ENCODE results near the gene TSPAN1.

Gene TSPAN1, protein sequence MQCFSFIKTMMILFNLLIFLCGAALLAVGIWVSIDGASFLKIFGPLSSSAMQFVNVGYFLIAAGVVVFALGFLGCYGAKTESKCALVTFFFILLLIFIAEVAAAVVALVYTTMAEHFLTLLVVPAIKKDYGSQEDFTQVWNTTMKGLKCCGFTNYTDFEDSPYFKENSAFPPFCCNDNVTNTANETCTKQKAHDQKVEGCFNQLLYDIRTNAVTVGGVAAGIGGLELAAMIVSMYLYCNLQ

GRCh38 chr1:46174448-46175231 lies at the start of gene TSPAN1:
Gene TSPAN1 (plus strand): TSS chr1:46175087. CDS start chr1:46181108, 6,021 bp downstream.
- DNase-seq: no peak

DNA sequence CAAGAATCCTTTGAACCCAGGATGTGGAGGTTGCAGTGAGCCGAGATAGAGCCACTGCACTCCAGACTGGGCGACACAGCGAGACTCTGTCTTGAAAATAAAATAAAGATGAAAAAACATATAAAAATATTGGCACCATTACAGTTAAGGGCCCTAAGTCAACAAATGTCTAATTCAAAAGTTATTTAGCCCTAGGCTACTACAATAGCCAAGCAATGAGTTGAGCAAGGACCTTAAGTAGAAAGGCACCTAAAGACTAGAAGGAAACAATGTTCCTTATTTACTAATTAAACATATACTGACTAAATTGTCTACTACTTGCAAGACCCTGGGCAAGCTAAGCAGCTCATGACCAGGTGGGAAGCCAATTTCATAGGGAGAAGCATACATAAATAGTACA lies 46.5 kb upstream of the TSPAN1 start:
- no peak for DNase-seq

DNA sequence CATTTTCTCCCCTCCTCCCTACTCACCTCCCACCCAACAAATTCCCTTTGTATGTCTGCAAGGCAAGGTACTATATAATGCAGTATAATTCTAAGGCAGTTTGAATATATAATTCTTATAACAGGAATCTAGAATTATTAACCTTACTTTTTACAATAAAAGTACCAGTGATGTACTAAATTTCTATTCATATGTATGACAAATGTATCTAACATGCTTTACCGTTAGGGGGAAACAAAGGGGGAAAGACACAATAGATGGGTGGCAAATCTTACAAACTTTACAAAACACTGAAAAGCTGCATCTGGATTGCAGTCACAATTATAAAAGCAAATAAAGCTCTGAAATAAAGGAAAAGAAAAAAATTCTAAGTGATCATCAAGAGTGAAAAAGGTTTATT lies 44.8 kb upstream of the TSPAN1 start:
- no peak for DNase-seq

GRCh38 chr1:46130606-46131005 lies 44.3 kb upstream of the TSPAN1 start:
- DNase-seq: no peak

DNA sequence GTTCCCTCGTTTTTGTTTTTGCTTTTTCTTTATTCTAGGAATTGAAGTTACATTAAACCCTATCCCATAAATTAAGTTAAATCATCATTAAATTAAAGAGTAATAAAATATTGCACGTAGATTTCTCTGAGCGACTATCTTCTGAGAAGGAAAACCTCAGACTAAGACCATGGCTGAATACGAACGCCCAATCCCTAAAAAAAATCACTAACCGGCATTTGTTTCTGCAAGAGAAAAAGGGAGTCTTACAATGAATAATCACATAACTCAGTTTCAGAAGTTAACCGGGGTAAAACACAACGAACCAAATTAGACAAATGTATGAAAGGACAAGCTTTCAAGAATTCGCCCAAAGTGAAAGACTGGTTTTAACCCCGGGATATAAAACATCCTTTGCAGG lies 43.8 kb upstream of the TSPAN1 start:
- no peak for DNase-seq

GRCh38 chr1:46131712-46132528 lies 43.0 kb upstream of the TSPAN1 start:
- DNase-seq: no peak

DNA sequence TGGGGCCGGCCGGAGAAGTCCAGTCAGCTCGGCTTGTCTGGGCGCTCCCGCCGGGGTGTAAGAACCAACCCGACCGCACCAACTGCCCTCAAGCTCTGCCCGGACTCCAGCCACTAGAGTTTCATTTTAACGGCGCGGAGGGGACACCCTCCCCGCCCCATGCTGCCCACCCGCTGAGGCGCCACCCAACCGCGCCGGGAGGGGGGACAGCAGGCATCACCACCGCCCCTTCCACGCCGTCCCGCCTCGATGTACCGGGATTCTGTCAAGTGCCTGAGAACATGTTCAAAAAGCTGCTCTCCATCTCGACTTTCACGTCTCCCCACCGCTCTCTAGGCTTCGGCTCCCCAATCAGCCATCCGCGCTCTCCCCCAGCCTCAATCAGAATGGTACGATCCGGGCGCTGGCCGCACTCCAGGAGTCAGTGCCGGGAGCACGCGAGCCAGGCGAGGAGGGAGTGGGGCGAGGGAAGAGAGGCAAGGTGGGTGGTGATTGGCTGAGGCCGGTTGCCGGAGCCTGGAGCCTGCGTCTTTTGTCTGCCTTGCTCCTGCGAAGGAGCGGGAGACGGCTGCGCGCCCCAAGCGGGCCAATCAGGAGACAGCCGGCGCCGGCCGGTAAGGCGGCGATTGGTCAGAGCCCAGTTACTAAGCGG lies 42.2 kb upstream of the TSPAN1 start, which contains the start of gene PIK3R3:
Gene PIK3R3, minus strand, starts transcription at position 101 of the 652 bp plus-strand sequence. CDS start 677 bp downstream, outside the sequence.
- DNase-seq: peak; percentile 95

DNA sequence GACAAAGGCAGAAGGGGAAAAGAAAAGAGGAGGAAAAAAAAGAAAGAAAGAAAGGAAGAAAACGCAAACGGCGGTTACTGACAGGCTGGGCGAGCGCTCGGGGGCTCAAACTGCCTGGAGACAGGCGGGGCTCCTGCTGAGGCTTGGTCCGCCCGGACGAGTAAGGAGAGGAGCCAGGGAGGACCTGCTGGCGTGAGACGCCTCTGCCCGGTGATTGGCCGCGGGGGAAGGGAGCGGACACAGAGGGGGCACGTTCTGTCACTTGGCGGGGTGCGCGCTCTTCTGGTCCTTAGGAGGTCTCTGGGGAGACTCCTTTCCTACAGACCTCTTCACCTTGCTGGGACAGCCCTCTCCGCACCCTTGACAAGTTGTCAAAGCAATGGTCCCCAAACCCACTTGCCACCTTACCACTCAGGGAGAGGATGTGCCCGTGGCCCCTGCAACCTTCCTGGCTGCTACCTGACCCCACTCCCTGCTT lies 41.7 kb upstream of the TSPAN1 start:
- no peak for DNase-seq

- no peak for DNase-seq
Measured at GRCh38 chr1:46133781-46134350, 41.0 kb upstream of the TSPAN1 start.

DNA sequence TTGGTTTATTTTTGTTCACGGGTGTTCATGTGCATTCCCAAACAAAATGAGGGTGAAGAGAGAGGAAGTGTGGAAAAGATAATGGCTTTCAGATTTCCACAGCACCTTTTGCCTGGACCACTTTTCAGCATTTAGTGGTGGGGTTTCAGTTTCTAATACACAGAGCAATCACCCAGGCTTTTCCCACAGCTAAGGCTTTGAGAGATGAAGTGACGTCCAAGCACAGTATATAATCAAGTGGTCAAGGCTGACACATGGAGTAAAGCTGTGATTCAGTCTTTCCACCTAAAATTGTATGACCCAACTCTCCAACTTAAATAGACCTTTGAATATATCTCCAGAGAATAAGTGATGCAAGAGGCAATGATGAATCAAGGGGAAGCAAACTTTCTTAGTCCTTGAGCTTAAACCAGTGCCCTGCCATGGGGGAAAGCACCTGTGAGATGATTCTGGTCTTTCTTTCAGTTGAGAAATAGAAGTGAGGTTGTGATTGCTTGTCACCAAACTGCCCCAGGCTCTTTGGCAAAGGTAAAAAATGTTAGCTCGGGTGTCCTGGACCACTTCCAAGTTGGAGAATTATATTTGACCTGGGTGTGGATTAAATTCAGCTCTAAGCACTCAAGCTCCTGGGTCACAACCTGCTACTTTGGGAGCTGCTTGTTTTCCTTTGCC lies 40.1 kb upstream of the TSPAN1 start:
- no peak for DNase-seq

- no peak for DNase-seq
Measured at GRCh38 chr1:46136711-46137110, 38.2 kb upstream of the TSPAN1 start.

DNA sequence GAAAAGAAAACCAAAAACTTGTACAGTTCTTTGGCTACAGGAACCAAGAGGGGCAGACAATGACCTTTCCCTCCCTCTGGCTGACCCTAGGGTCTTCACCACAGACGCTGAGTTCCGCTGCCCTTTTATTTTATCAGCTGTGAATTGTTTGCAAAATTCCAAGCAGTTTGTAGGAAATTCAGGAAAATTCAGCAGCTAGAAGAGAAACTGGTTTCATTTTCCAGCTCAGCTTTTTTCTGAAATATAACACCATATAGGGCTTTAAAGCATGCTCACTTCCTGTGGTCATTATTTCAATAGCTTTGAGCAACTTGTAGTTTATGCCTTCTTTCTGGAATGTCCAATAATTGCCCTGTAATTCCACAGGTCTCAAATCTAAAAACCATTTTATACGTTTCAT lies 37.0 kb upstream of the TSPAN1 start:
- DNase-seq: no peak

DNA sequence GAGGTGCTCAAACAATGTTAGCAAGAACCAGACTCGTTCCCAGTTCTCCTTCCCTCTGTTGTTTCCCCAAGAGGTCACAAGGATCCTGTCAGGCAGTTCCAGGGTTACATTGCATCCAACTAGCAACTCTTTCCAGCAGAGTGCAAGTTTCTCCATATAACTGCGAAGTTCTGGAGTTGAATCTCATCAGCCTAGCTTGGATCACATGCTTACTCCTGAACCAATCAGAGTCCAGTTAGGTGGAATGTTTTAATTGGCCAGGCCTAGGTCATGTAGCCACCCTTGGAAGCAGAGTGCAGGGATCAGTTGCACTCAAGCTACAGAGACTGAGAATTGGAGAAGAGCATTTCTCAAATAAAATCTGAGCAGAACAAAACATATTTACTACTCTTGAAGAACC lies 26.6 kb upstream of the TSPAN1 start:
- no peak for DNase-seq

DNA sequence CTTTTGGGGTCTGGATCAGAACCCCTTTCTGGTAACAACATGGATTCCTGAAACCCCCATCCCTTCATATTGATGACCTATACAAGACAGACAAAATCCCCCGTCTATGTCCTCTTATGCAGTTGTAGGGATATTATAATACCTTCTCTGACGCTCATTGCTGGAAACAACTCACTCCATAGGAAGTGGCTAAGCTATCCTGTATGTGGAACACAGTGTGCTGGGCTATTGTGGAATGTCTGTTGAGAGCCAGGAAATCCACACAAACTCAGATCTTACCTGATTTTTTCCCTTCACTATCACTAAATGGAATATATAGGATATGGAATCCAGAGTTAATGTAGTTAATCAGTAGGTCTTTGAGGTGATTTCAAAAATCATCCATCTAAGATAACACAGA lies 24.8 kb upstream of the TSPAN1 start:
- no peak for DNase-seq

DNA sequence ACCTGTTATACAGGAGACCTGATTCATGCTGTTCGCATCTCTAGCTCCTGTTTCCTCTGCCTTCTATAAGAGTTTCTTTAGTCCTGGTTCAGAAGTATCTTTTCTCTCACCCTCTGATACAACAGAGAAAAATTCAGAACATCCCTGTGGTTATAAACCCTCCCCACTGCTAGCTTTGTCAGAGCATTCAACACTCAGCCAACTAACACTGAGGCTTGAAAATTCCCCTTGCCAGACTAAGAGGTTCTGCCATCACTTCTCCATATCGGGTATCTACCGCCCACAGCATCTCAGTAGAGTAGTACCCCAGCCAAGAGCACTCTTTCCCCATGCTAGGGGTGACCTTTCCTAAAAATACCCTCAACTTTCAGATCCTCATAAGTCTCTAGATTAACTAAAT lies 22.9 kb upstream of the TSPAN1 start:
- no peak for DNase-seq

DNA sequence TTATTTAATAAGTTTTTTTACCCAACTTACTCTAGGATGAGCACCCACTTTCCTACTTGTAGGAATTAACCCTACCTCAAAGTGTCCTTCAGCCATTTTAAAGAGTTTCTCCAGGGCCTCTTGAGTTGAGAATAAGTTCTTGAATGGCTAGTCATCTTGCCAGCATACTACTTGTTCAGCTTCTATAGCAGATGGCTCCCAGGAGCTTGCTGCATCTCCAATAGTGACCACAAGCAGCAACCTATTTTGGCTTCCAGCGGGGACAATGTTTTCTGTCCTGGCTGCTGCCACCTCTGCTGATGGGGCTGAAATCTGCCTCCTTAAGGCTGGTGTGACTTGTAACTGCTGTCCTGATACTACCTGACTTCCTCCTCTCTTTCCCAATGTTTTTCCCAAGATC lies 21.7 kb upstream of the TSPAN1 start:
- DNase-seq: no peak

GRCh38 chr1:46153732-46154131 lies 21.2 kb upstream of the TSPAN1 start:
- DNase-seq: no peak

- no peak for DNase-seq
Measured at GRCh38 chr1:46157916-46158311, 17.0 kb upstream of the TSPAN1 start.

DNA sequence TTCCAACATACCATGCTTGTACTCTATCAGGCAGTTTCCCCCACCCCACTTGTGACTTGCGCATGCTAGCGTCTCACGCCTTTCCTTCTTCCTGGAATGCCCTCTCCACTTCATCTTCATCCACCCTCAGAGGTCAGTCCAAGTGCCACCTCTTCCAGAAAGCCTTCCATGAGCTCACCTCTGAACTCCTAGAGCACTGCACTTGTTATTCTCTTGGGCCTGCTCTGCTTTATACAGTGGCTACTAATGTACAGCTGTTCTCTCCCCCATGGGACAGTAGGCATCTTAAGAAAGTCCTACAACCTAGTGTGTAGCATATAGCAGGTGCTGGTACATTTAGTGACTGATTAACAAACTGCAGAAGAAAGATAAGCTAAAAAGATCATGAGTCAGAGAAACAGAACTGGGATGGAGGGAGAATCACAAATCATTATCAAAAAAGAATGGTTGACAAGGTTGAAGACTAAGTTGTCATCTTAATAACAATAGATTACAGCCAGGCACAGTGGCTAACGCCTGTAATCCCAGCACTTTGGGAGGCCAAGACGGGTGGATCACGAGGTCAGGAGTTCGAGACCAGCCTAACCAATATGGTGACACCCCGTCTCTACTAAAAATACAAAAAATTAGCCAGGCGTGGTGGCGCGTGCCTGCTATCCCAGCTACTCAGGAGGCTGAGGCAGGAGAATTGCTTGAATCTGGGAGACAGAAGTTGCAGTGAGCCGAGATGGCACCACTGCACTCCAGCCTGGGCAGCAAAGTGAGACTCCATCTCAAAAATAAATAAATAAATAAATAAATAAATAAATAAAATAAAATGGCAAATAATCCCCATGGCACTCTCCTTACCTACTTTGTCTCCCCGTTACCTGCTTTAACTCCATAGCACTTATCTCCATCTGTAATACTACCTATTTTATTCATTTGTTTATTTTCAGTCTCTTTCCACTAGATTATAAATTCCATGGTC lies 16.3 kb upstream of the TSPAN1 start:
- DNase-seq: no peak

DNA sequence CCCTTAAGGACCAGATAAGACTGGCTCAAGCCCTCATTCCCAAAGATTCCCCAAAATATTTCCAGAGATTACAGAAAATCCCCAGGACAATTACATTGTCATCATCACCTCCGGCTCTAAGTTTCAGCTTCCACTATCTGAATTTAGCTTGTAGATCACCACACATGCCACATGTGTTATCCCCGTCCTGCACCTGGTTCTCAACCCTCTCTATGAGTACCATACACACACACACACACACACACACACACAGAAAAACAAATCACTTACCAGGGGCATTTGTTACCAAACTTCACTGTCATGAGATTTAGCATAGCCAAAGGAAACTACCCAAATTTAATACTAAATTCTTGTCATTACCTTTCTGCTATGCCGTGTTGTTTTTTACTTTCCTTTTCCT lies 15.4 kb upstream of the TSPAN1 start:
- DNase-seq: no peak

DNA sequence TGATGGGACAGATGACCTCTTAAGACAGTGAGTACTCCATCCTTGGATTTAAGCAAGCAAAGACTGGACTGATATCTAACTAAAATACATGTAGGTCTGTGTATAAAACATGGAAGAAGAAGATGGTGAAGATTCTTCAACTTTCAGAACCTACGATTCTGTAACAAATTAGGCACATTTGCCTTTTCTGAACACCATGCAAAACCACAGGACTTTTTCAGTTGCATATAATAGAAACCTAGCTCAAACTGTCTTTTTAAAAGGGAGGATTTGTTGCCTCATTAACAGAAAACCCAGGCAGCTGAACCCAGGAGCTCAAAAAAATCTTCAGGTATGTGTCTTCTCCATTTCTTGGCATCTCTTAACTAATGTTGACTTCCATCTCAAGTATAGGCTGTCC lies 14.7 kb upstream of the TSPAN1 start:
- DNase-seq: no peak
